HCT116 (cell line): ENCODE data around the gene EGR4. TPM values are rescaled to one million over a fixed set of nuclear protein-coding genes. Genes with fewer than 3 reads are reported as not detected.

Experiments
- ATAC-seq: fragments of 200-7000 bp; cut with Tn5 transposase; 2 replicates; pipeline ENCODE4 v1.9.1; 2020; ENCODE audit warnings: mild to moderate bottlenecking, moderate library complexity
- BruUV-seq: library from RNA; stranded (reverse); fragments of 400-500 nt; replicated peaks from 2 replicates; lab custom pipeline; 2021; lab: Mats Ljungman, UMichigan
- CTCF ChIA-PET: fragments of 300-600 bp; sonication (Branson Sonifier 250); formaldehyde crosslinking; loops from one replicate; lab custom pipeline; 2021; ENCODE audit warnings: antibody characterized with exemption; lab: Charles Lee
- POLR2A ChIA-PET: fragments of 300-600, 350-600 bp; sonication (Branson Sonifier 250); formaldehyde crosslinking; loops from one replicate; lab custom pipeline; 2021; ENCODE audit warnings: antibody characterized with exemption; lab: Charles Lee
- RAD21 ChIA-PET, 2 experiments: fragments of 300-600 bp; sonication (Branson Sonifier 250); formaldehyde crosslinking; loops; one replicate each; lab custom pipeline; 2023; ENCODE audit warnings: low total read pairs in 2 of 2; ENCODE audit not compliant: uncharacterized antibody in 2 of 2, unreplicated experiment in 2 of 2, low non-redundant PET in 1 of 2; lab: Charles Lee
- DNase-seq: peaks from one replicate; pipeline ENCODE4 v3.0.0-alpha.2; 2010; ENCODE audit warnings: low read depth, low spot score
- H2AFZ ChIP-seq: fragments of 200-600 bp; shearing (Covaris generic), sonication (generic); 2 replicates; pipeline ENCODE4 v1.6.1; 2017; ENCODE audit warnings: low read depth, mixed run types, mixed read lengths, antibody characterized with exemption, low read length; ENCODE audit not compliant: poor library complexity, severe bottlenecking
- H3K27ac ChIP-seq: 2 replicates; pipeline ENCODE4 v1.5.1; 2012; ENCODE audit warnings: low read depth, low read length
- H3K27me3 ChIP-seq: fragments of 200-600 bp; sonication (generic); 2 replicates; pipeline ENCODE4 v1.6.1; 2016; ENCODE audit warnings: mixed run types, low read length, mixed read lengths; ENCODE audit not compliant: insufficient read depth
- H3K36me3 ChIP-seq, 2 experiments: fragments of 200-500 bp in 1 of 2; fragments of 200-600 bp in 1 of 2; sonication (Bioruptor generic) in 1 of 2; sonication (generic) in 1 of 2; 2 replicates each; pipeline versions ENCODE4 v1.5.1 to v1.6.1; 2014 to 2016; ENCODE audit warnings: low read length in 2 of 2, inconsistent platforms in 1 of 2, mixed read lengths in 1 of 2, mixed run types in 1 of 2; ENCODE audit not compliant: insufficient read depth in 2 of 2, control insufficient read depth in 1 of 2
- H3K4me1 ChIP-seq, 2 experiments: fragments of 200-600 bp in 1 of 2; sonication (generic) in 1 of 2; 2 replicates each; pipeline versions ENCODE4 v1.5.1 to v1.6.1; 2012 to 2017; ENCODE audit warnings: low read length in 2 of 2, inconsistent platforms in 1 of 2, mild to moderate bottlenecking in 1 of 2, mixed read lengths in 1 of 2, mixed run types in 1 of 2, moderate library complexity in 1 of 2; ENCODE audit not compliant: insufficient read depth in 2 of 2, control insufficient read depth in 1 of 2
- H3K4me2 ChIP-seq: fragments of 200-600 bp; sonication (generic); 2 replicates; pipeline ENCODE4 v1.6.1; 2017; ENCODE audit warnings: mixed run types, low read length, mixed read lengths
- H3K4me3 ChIP-seq, 2 experiments: fragments of 200-600 bp in 1 of 2; sonication (generic) in 1 of 2; replicated peaks in 1 of 2; 2 replicates each; pipeline ENCODE4 v1.5.1; 2011 to 2016; ENCODE audit warnings: low read length in 2 of 2, control low read depth in 1 of 2, low read depth in 1 of 2, mild to moderate bottlenecking in 1 of 2, mixed read lengths in 1 of 2, mixed run types in 1 of 2
- H3K79me2 ChIP-seq: fragments of 200-600 bp; sonication (generic); 2 replicates; pipeline ENCODE4 v1.6.1; 2017; ENCODE audit warnings: mild to moderate bottlenecking, mixed run types, low read length, moderate library complexity, mixed read lengths; ENCODE audit not compliant: insufficient read depth
- H3K9ac ChIP-seq: fragments of 200-600 bp; sonication (generic); 2 replicates; pipeline ENCODE4 v1.6.1; 2016; ENCODE audit warnings: low read length, mixed read lengths
- H3K9me2 ChIP-seq: fragments of 200-600 bp; sonication (generic), shearing (Covaris generic); 2 replicates; pipeline ENCODE4 v1.6.1; 2017; ENCODE audit warnings: mixed run types, mild to moderate bottlenecking, moderate library complexity; ENCODE audit not compliant: insufficient read depth
- H3K9me3 ChIP-seq, 2 experiments: fragments of 200-500 bp in 1 of 2; fragments of 200-600 bp in 1 of 2; sonication (Bioruptor generic) in 1 of 2; sonication (generic) in 1 of 2; 2 replicates each; pipeline ENCODE4 v1.6.1; 2014 to 2017; ENCODE audit warnings: low read length in 2 of 2, mixed read lengths in 2 of 2, inconsistent platforms in 1 of 2, low read depth in 1 of 2, mild to moderate bottlenecking in 1 of 2, mixed run types in 1 of 2, moderate library complexity in 1 of 2; ENCODE audit not compliant: control insufficient read depth in 1 of 2, insufficient read depth in 1 of 2
- H4K20me1 ChIP-seq: fragments of 200-600 bp; sonication (generic), shearing (Covaris generic); 2 replicates; pipeline ENCODE4 v1.6.1; 2017; ENCODE audit warnings: mixed run types, mild to moderate bottlenecking, moderate library complexity; ENCODE audit not compliant: insufficient read depth
- CBX3 ChIP-seq: IDR thresholded peaks from 2 replicates; pipeline ENCODE4 v1.6.1; 2012; ENCODE audit warnings: low read depth
- CEBPB ChIP-seq: IDR thresholded peaks from 2 replicates; pipeline ENCODE4 v1.6.1; 2012; ENCODE audit warnings: low read depth
- EGR1 ChIP-seq: IDR thresholded peaks from 2 replicates; pipeline ENCODE4 v1.6.1; 2012; ENCODE audit warnings: low read depth
- ELF1 ChIP-seq: IDR thresholded peaks from 2 replicates; pipeline ENCODE4 v1.6.1; 2012; ENCODE audit warnings: low read depth, borderline replicate concordance
- EZH2 ChIP-seq: fragments of 200-600 bp; sonication (generic); IDR thresholded peaks from 2 replicates; pipeline ENCODE4 v1.6.1; 2017; ENCODE audit warnings: antibody characterized with exemption, mixed run types
- POLR2AphosphoS5 ChIP-seq: IDR thresholded peaks from 2 replicates; pipeline ENCODE4 v1.6.1; 2011; ENCODE audit warnings: mild to moderate bottlenecking, low read depth, low read length, moderate library complexity
- REST ChIP-seq: IDR thresholded peaks from 2 replicates; pipeline ENCODE4 v1.6.1; 2012; ENCODE audit warnings: low read depth
- TCF7L2 ChIP-seq: IDR thresholded peaks from 2 replicates; pipeline ENCODE4 v1.7.0; 2011; ENCODE audit warnings: borderline replicate concordance, inconsistent platforms; ENCODE audit not compliant: insufficient read depth, insufficient read length; ENCODE audit errors: extremely low read depth
- ZFX ChIP-seq: fragments of 450-650 bp; IDR thresholded peaks from 2 replicates; pipeline ENCODE4 v1.6.1; 2017
- ZNF274 ChIP-seq: fragments of 200-500 bp; sonication (Bioruptor generic); IDR thresholded peaks from 2 replicates; pipeline ENCODE4 v1.6.1; 2014; ENCODE audit warnings: mild to moderate bottlenecking, low read depth, low read length, inconsistent platforms
- intact Hi-C: fragments of 100-400 bp; cut with micrococcal nuclease; formaldehyde crosslinking; loops from 2 replicates; pipeline ENCODE4 v1.10.0; 2022
- total RNA-seq: library from RNA; stranded (reverse); gene quantifications from one replicate; pipeline ENCODE4 v1.2.1, GENCODE V29; 2021; ENCODE audit not compliant: unreplicated experiment

EGR4 gene
- total RNA-seq, 1 experiment from 2014 or later, result 0.37 TPM

- TF ChIP-seq REST, result no peak
- no peak for TF ChIP-seq TCF7L2
- TF ChIP-seq CEBPB, result no peak
- TF ChIP-seq ZFX, result no peak
- no peak for TF ChIP-seq ELF1
- TF ChIP-seq EGR1, result no peak
- TF ChIP-seq EZH2, result no peak
Measured at GRCh38 chr2:73301636-73302035, 8.3 kb upstream of the EGR4 start (continued).

- POLR2A ChIA-PET, result no interaction called here
- no peak for TF ChIP-seq EZH2
- no peak for TF ChIP-seq ZNF274
- no peak for TF ChIP-seq CBX3
- TF ChIP-seq POLR2AphosphoS5, result no peak
- ATAC-seq, result no peak
Measured at GRCh38 chr2:73300926-73301325, 7.6 kb upstream of the EGR4 start.

More at GRCh38 chr2:73300926-73301325, 7.6 kb upstream of the EGR4 start:
- no peaks in the 10 kb centered on the region for H3K79me2 ChIP-seq
- peaks cover 7% of the 10 kb centered on the region; the same call in 1 of the 2 replicates for H3K27me3 ChIP-seq
- ChIA-PET RAD21 (no interaction called here), CTCF (no interaction called here)
- no TSS peak for BruUV-seq
- H3K27ac ChIP-seq, result no peak overlapping the region
- no peaks in the 10 kb centered on the region for H3K9me3 ChIP-seq
- intact Hi-C loops, result no loop called here
- H4K20me1 ChIP-seq, result no peaks in the 10 kb centered on the region
- H3K4me2 ChIP-seq, result no peak overlapping the region
- H2AFZ ChIP-seq, result no peak overlapping the region
- no peak for DNase-seq
- H3K9me2 ChIP-seq, result no peaks in the 10 kb centered on the region
- H3K9ac ChIP-seq, result no peak overlapping the region
- H3K4me1 ChIP-seq, result peaks cover 3% of the 10 kb centered on the region in 2 experiments; a peak in 3 of 4 replicates
- no peaks in the 10 kb centered on the region for H3K36me3 ChIP-seq
- no peak overlapping the region for H3K4me3 ChIP-seq
